ENCODE measurements around the gene ZIC5.

Gene ZIC5

GRCh38 chr13:99968521-99969452, 2.8 kb downstream of the ZIC5 start:
- TF ChIP-seq, protein P1, sequence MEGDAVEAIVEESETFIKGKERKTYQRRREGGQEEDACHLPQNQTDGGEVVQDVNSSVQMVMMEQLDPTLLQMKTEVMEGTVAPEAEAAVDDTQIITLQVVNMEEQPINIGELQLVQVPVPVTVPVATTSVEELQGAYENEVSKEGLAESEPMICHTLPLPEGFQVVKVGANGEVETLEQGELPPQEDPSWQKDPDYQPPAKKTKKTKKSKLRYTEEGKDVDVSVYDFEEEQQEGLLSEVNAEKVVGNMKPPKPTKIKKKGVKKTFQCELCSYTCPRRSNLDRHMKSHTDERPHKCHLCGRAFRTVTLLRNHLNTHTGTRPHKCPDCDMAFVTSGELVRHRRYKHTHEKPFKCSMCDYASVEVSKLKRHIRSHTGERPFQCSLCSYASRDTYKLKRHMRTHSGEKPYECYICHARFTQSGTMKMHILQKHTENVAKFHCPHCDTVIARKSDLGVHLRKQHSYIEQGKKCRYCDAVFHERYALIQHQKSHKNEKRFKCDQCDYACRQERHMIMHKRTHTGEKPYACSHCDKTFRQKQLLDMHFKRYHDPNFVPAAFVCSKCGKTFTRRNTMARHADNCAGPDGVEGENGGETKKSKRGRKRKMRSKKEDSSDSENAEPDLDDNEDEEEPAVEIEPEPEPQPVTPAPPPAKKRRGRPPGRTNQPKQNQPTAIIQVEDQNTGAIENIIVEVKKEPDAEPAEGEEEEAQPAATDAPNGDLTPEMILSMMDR (IDR thresholded peaks at IDR 0.05; ENCODE audit: insufficient read depth, low read depth, low read length, missing control alignments), result no peak
- H3K4me3 ChIP-seq (ENCODE audit: low read depth, low read length), result no peak overlapping the region
- no peak for DNase-seq (ENCODE audit: low read depth)

GRCh38 chr13:99967869-99968520, 3.6 kb downstream of the ZIC5 start:
- TF ChIP-seq, protein P1 (IDR thresholded peaks at IDR 0.05; ENCODE audit: insufficient read depth, low read depth, low read length, missing control alignments), result no peak
- no peak for DNase-seq (ENCODE audit: low read depth)
- H3K4me3 ChIP-seq (ENCODE audit: low read depth, low read length), result no peak overlapping the region

- no peak for DNase-seq (ENCODE audit: low read depth)
- no peak overlapping the region for H3K4me3 ChIP-seq (ENCODE audit: low read depth, low read length)
- TF ChIP-seq, protein P1 (IDR thresholded peaks at IDR 0.05; ENCODE audit: insufficient read depth, low read depth, low read length, missing control alignments), result no peak
Observed at GRCh38 chr13:99967498-99967868, 4.1 kb downstream of the ZIC5 start.

GRCh38 chr13:99966064-99966805, 5.3 kb downstream of the ZIC5 start:
- no peak overlapping the region for H3K4me3 ChIP-seq (ENCODE audit: low read depth, low read length)
- TF ChIP-seq, protein P1 (IDR thresholded peaks at IDR 0.05; ENCODE audit: insufficient read depth, low read depth, low read length, missing control alignments), result no peak
- no peak for DNase-seq (ENCODE audit: low read depth)

GRCh38 chr13:99965329-99966000, 6.1 kb downstream of the ZIC5 start:
- no peak overlapping the region for H3K4me3 ChIP-seq (ENCODE audit: low read depth, low read length)
- TF ChIP-seq, protein P1 (IDR thresholded peaks at IDR 0.05; ENCODE audit: insufficient read depth, low read depth, low read length, missing control alignments), result no peak
- DNase-seq (ENCODE audit: low read depth), result no peak

- TF ChIP-seq, protein P1 (IDR thresholded peaks at IDR 0.05; ENCODE audit: insufficient read depth, low read depth, low read length, missing control alignments), result no peak
- no peak for DNase-seq (ENCODE audit: low read depth)
- no peak overlapping the region for H3K4me3 ChIP-seq (ENCODE audit: low read depth, low read length)
Observed at GRCh38 chr13:99963816-99964339, 7.7 kb downstream of the ZIC5 start.
